SIG-M5 treated with dmso at 0.1 percent for 504 hours (cell line): ENCODE results near the gene RELT.
A peak's percentile ranks its signal among the peaks of the same experiment; 100 is the strongest.

Experiments
- DNase-seq: peaks from one replicate; lab custom pipeline; 2025; ENCODE audit not compliant: unreplicated experiment; lab: John Stamatoyannopoulos, UW

The RELT gene

GRCh38 chr11:73401924-73402833, 26.0 kb downstream of the RELT start:
- no peak for DNase-seq

DNA sequence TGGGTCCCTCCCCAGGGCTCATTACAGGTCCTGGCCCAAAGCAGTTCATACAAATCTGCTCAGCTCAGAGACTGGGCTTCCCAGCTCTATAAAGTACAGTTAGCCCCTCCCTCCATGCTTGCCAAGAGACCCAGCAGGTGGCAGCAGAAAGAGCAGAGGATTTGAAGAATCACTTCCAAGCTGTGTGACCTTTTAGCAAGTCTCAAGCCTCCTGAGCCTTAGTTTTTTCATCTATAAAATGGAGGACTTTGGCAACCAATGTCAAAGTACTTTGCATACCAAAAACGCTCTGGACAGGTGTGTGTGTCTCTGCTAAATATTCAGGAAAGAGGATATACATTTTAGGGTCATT, 26.6 kb downstream of the RELT start:
- DNase-seq = no peak

DNA sequence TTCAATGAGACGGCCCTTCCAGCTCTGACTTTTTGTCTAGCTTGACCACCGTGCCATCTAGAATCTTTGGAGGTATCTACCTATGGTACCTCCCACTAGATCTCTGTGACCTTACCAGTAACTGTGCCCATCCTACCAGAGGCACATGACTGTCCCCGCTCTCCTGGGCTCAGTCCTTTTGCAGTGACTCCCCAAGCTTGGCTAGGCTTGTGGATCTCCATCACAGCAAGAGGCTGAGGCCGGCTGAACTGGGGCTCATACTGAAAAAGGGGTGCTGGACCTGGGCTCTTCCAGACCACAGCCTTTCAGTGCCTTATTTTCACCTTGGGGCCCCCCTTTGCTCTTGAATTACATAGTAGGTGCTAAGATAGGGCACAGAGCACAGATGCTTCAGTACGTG, 27.3 kb downstream of the RELT start:
- DNase-seq = no peak

DNA sequence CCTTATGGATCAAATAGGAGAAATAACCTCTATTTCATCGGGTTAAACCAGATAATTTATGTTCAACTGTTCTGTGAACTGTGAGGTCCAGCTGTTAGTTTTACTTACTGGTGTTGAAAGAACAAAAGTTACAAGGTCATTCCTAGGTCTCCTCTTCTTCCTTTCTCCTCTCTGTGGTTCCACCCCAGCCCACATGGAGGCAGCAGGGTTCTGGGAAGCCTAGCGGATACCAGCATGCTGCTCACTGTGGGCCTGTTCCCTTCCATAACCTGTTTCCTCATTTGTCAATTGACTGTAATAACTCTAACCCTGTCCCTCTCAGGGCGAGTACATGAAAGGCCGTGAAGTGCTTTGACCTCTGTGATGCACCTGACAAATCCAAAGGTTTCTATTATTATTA, 27.8 kb downstream of the RELT start:
- DNase-seq = peak; percentile 62

DNA sequence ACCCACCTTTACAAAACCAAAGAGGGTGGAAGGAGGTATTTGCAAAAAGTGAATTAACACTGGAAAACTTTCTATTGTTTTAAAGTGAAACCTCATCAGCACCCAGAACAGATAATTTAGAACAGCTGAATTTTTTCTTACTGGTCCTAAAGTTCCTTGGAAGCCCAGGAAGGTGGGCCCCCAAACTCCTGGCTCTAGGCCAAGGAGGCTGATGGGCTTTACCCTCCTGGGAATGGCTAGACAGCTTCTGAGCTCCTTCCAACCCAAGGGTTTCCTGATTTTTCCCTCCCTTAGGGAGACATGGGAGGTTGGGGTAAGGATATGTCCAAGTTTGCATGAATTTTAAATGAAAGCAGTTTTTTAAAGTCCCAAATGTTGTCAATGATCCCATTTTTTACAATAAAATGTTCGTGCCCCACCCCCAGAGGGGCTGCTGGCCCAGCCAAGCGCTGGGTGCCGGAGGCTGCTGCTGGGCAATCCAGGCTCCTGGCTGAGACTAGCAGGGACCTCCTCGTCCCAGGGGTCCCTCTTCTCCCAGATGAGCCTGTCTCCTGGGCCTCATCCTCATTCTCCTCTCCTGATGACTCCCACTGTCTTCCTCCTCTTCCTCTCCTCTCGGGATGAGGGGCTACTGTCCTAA, 28.4 kb downstream of the RELT start:
- no peak for DNase-seq

- DNase-seq = no peak
Measured at GRCh38 chr11:73405146-73405510, 28.9 kb downstream of the RELT start.

GRCh38 chr11:73406131-73406530, 29.9 kb downstream of the RELT start:
- no peak for DNase-seq

DNA sequence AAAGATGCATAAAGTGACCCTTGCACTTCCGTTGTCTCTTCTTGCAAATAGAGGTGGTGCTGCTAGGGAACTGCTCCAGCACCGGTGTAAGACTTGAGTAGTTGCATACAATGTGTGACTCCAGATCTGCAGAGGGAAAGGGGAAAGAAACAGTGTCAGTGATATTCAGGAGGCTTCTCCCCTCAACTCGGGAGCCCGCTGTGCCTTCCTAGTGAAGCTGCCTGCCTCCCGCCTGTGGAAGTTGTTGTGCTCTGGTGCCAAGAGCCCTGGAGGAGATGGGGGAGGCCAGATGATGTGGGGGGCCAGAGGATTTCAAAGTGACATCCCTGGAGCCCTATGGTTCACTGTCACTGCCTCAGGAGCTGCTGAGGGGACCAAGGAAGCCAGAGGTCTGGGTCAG, 30.4 kb downstream of the RELT start:
- no peak for DNase-seq

GRCh38 chr11:73409431-73409830, 33.2 kb downstream of the RELT start:
- DNase-seq = no peak

GRCh38 chr11:73410627-73411026, 34.4 kb downstream of the RELT start:
- DNase-seq = no peak

DNA sequence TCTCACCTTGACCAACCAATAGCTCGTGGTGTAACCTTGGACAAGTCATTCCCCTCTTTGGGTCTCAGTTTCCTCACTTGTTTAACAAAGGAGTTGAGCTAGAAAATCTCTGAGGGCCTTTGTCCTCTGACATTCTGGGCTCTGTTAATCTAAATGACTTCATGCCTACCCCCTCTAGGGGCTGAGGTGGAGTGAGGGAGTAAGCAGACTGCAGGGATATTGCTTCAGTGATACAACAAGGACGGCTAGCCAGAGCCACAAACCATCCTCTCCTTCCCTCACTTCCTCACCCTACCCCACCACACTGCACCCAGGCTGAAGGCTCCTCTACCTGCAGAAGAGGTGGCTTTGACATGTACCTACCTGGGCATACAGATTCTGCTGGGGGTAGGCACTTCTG, 34.8 kb downstream of the RELT start:
- no peak for DNase-seq

DNA sequence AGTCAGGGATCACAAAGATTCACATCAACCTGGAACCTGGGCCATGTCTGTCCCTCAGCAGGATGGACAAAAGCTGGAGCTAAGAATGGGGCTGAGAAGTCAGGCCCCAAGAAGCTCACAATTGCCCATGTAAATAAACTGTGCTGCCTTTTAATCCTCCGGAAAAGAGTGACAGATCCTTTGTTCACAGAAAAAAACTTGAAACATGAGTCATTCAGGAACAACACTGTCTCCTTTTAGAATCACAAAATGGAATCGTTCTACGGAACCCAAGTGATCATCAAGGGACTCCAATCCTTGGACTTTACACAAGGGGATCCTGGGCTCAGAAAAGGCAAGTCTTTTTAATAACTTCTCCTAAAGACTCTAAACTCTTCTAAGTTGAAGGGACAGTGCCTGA, 36.1 kb downstream of the RELT start:
- no peak for DNase-seq

DNA sequence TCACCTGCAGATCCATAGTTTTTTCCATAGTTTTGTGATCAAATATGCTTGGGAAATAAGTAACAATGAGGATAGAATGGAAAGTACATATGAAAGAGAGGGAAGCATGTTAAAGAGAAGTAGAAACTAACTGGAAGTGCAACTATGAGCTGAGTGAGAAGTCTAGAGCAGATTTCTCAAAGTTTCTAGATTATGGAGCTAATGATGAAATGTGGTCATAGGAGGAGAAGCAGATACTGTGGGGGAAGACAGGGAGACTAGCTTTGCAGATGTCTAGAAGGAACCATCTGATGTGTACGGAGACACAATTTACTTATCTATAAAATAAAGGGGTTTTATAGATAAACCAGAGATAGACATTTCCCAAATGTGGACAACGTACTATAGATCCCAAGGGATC, 37.1 kb downstream of the RELT start:
- DNase-seq = peak; percentile 53

DNA sequence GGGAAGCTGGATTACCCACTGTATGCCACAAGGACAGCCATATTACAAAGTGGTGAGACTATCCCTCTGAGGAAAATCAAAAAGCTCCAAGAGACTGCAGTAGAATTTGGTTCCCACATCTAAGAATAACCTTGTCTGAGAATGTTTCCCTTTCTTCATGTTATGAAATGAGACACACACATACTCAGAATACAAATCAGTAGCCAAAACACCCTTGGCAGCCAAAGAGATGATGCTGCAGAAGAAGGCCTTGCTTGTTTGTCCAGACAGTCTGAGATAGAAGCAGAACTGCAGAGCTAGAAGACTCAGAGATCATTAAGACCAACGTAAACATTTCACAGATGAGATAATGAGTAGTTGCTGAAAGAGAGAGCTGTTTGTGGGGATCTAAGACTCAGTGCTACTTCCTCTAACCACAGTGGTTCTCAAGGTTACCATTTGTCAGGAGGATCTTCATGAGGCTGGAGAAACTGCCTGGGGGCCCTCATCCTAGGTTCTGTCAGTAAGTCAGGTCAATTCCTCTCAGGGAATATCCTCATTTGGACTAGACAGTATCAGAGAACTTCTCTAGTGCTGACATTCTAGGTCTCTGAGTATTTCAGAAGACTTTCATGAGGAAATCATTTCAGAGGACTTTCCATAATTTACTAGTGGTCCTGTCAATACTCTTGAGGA, 38.9 kb downstream of the RELT start:
- peak; percentile 37 for DNase-seq

GRCh38 chr11:73415854-73416615, 39.8 kb downstream of the RELT start:
- DNase-seq = no peak

DNA sequence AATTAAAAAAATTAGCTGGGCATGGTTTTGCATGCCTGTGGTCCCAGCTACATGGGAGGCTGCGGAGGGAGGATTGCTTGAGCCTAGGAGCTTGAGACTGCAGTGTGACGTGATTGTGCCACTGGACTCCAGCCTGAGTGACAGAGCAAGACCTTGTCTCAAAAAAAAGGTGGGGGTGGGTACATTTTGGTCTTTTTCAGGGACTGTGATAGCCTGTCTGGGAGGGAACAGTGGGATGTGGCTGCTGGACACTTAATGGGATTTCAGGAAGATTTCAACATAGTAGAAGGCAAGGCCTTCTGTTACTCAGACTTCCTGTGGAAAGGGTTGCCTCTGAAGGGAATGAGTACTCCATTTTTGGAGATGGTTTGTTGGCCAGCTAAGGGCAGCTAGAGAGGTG, 40.6 kb downstream of the RELT start:
- DNase-seq = no peak

DNA sequence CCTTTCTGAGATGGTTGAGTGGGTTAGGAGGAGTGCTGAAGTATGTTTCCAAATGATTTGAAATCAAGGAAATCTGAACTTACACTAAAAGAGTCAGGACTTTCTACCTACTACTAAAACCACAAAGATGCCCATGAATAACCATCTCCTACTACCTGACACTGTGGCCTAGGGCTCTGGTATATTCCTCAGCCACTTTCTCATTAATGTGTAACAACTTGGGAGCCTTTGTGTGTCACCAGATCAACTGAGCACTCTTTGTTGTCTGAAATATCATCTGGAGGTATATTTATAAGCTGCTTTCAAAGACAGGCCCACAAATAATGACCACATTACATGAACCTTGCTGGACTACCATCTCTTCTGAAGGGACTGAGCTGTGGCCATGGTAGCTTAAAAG, 43.9 kb downstream of the RELT start:
- no peak for DNase-seq

GRCh38 chr11:73422886-73423285, 46.7 kb downstream of the RELT start:
- DNase-seq = no peak

DNA sequence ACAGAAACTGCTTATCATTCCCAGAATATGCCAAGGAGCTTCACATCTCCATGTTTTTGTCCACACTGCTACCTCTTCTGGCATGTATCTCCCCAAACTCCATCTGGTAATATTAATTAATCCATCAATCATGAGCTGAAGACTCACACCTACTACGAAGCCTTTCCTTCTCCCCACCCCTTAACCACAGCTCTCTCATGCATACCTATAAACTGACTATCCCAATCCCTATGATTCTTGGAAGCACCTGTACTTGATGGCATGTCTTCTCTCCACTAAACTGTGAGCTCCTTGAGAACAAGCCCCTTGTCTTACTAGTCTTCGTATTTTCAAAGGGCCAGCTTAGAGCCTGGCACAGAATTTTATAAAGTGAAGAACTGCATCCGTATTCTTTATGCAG, 47.3 kb downstream of the RELT start:
- DNase-seq = no peak

DNA sequence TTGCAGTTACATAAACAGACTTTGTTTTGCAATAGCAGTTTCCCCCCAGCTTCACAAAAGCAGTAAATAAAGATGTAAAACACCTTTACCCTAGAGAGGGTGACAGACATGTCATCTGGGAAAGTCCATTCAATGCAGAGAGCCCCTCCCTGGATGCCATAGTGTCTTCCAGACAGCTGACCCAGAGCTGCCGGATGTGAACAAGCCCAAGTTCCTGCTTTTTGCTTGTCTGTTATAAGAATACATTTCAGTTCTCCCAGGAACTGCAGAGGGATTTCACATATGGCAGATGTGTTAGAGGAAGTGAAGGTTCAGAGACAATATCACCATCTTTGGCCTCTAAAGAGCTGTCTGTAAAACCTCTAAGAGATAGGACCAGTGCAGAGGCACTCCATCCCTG, 48.9 kb downstream of the RELT start:
- peak; percentile 80 for DNase-seq

- no peak for DNase-seq
Measured at GRCh38 chr11:73426219-73426850, 50.1 kb downstream of the RELT start.
